Gastrocnemius medialis (tissue), 4 donors: ENCODE measurements around the gene DNAH17.

Experiments
- CTCF ChIP-seq, 5 experiments: fragments of 450-650 bp in 3 of 5; fragments of 200-600 bp in 2 of 5; sonication (generic) in 2 of 5; IDR thresholded peaks in 4 of 5; conservative IDR thresholded peaks in 1 of 5; 1 replicate in 4 of 5; 2 replicates in 1 of 5; pipeline ENCODE4 v1.5.1; 2016 to 2019; ENCODE audit warnings: antibody characterized with exemption in 5 of 5, mild to moderate bottlenecking in 3 of 5, moderate library complexity in 3 of 5
- POLR2A ChIP-seq, 2 donors: fragments of 450-650 bp; IDR thresholded peaks; one replicate each; pipeline ENCODE4 v1.6.1; 2017; ENCODE audit warnings: antibody characterized with exemption in 2 of 2, mild to moderate bottlenecking in 2 of 2, moderate library complexity in 2 of 2

GRCh38 chr17:78449983-78450595 is 127.1 kb downstream of the DNAH17 start:
- TF ChIP-seq CTCF (IDR thresholded peaks at IDR 0.05 in 4 of 5, conservative IDR thresholded peaks at IDR 0.05 in 1 of 5) (no peak), POLR2A (IDR thresholded peaks at IDR 0.05) (no peak)
